SK-N-SH (cell line): ENCODE measurements around the gene HEXIM1. TPM values are rescaled to one million over a fixed set of nuclear protein-coding genes. Genes with fewer than 3 reads are reported as not detected.

ENCODE experiments used
- CTCF ChIA-PET: fragments of 300-600, 350-600 bp; formaldehyde crosslinking; extraction: SDS; loops from one replicate; lab custom pipeline; 2021; lab: Yijun Ruan, JAX
- POLR2A ChIA-PET: fragments of 350-600 bp; sonication (Branson Sonifier 250); formaldehyde crosslinking; extraction: SDS; loops from one replicate; lab custom pipeline; 2020; ENCODE audit warnings: antibody characterized with exemption, inconsistent platforms; lab: Yijun Ruan, JAX
- DNase-seq: peaks from one replicate; pipeline ENCODE4 v3.0.0; 2012
- H2AFZ ChIP-seq: fragments of 200-600 bp; sonication (generic); 2 replicates; pipeline ENCODE4 v1.8.1; 2016; ENCODE audit warnings: antibody characterized with exemption, mild to moderate bottlenecking, low read depth
- H3F3A ChIP-seq: fragments of 200-600 bp; sonication (generic); replicated peaks from 2 replicates; pipeline ENCODE3; 2016; ENCODE audit warnings: antibody characterized with exemption, mild to moderate bottlenecking; ENCODE audit not compliant: insufficient read depth
- H3K27ac ChIP-seq, 2 experiments: fragments of 200-500 bp in 1 of 2; fragments of 200-600 bp in 1 of 2; sonication (Bioruptor generic) in 1 of 2; sonication (generic), shearing (Covaris generic) in 1 of 2; 2 replicates each; pipeline versions ENCODE4 v1.5.1 to v1.6.1; 2014 to 2016; ENCODE audit warnings: low read depth in 2 of 2, inconsistent platforms in 1 of 2, low read length in 1 of 2, mild to moderate bottlenecking in 1 of 2, mixed read lengths in 1 of 2
- H3K27me3 ChIP-seq: fragments of 200-600 bp; sonication (generic), shearing (Covaris generic); 2 replicates; pipeline ENCODE4 v1.6.1; 2016; ENCODE audit warnings: mixed run types; ENCODE audit not compliant: insufficient read depth
- H3K36me3 ChIP-seq, 2 experiments: fragments of 200-500 bp in 1 of 2; fragments of 200-600 bp in 1 of 2; sonication (Bioruptor generic) in 1 of 2; sonication (generic) in 1 of 2; replicated peaks in 1 of 2; 2 replicates each; pipeline versions ENCODE3 to v1.5.1; 2014 to 2016; ENCODE audit warnings: low read length in 1 of 2, mild to moderate bottlenecking in 1 of 2; ENCODE audit not compliant: insufficient read depth in 2 of 2, control insufficient read depth in 1 of 2
- H3K4me1 ChIP-seq, 2 experiments: fragments of 200-500 bp in 1 of 2; fragments of 200-600 bp in 1 of 2; sonication (Bioruptor generic) in 1 of 2; sonication (generic), shearing (Covaris generic) in 1 of 2; 2 replicates each; pipeline versions ENCODE4 v1.5.1 to v1.6.1; 2014 to 2016; ENCODE audit warnings: low read depth in 1 of 2, low read length in 1 of 2, mixed run types in 1 of 2; ENCODE audit not compliant: insufficient read depth in 2 of 2, control insufficient read depth in 1 of 2
- H3K4me2 ChIP-seq: fragments of 200-600 bp; sonication (generic), shearing (Covaris generic); 2 replicates; pipeline ENCODE4 v1.6.1; 2017; ENCODE audit warnings: mixed run types
- H3K4me3 ChIP-seq, 2 experiments: fragments of 200-500 bp in 1 of 2; fragments of 200-600 bp in 1 of 2; sonication (Bioruptor generic) in 1 of 2; sonication (generic), shearing (Covaris generic) in 1 of 2; 2 replicates each; pipeline versions ENCODE4 v1.5.1 to v1.8.1; 2014 to 2016; ENCODE audit warnings: low read depth in 2 of 2, inconsistent platforms in 1 of 2, low read length in 1 of 2, mild to moderate bottlenecking in 1 of 2, mixed read lengths in 1 of 2, moderate library complexity in 1 of 2
- H3K79me2 ChIP-seq: fragments of 200-600 bp; sonication (generic); 2 replicates; pipeline ENCODE4 v1.8.1; 2017; ENCODE audit warnings: mild to moderate bottlenecking; ENCODE audit not compliant: insufficient read depth
- H3K9ac ChIP-seq: fragments of 200-600 bp; sonication (generic); 2 replicates; pipeline ENCODE4 v1.6.1; 2017; ENCODE audit warnings: mixed run types
- H3K9me2 ChIP-seq: fragments of 200-600 bp; sonication (generic); 2 replicates; pipeline ENCODE4 v1.6.1; 2017; ENCODE audit warnings: mixed run types
- H3K9me3 ChIP-seq: fragments of 200-600 bp; sonication (generic); 2 replicates; pipeline ENCODE4 v1.6.1; 2017; ENCODE audit warnings: mixed run types, mild to moderate bottlenecking, moderate library complexity
- H4K20me1 ChIP-seq: fragments of 200-600 bp; sonication (generic); 2 replicates; pipeline ENCODE4 v1.6.1; 2017; ENCODE audit warnings: mild to moderate bottlenecking, mixed run types; ENCODE audit not compliant: insufficient read depth
- CHD2 ChIP-seq: fragments of 150-350 bp; IDR thresholded peaks from 2 replicates; pipeline ENCODE4 v1.6.1; 2018; ENCODE audit warnings: low read length; ENCODE audit not compliant: partially characterized antibody
- ELF1 ChIP-seq: IDR thresholded peaks from 2 replicates; pipeline ENCODE4 v1.4.0; 2012
- FOSL2 ChIP-seq: IDR thresholded peaks from 2 replicates; pipeline ENCODE4 v1.4.0; 2012; ENCODE audit warnings: low read depth, mild to moderate bottlenecking, moderate library complexity, borderline replicate concordance
- FOXM1 ChIP-seq: IDR thresholded peaks from 2 replicates; pipeline ENCODE4 v1.4.0; 2012; ENCODE audit warnings: low read depth, mild to moderate bottlenecking
- IRF3 ChIP-seq: fragments of 150-350 bp; IDR thresholded peaks from 2 replicates; pipeline ENCODE4 v1.6.1; 2016; ENCODE audit warnings: mild to moderate bottlenecking, low read depth, low read length
- TCF12 ChIP-seq: IDR thresholded peaks from 2 replicates; pipeline ENCODE4 v1.4.0; 2012
- WGBS: methylation state at CpG from one replicate; pipeline ENCODE4 v1.1.6; 2017; ENCODE audit warnings: low lambda C conversion rate; 5-methylcytosine and 5-hydroxymethylcytosine counted together
- polyA plus RNA-seq, 3 experiments: library from polyadenylated mRNA; depleted of rRNA; stranded (reverse); fragments of >200 nt; gene quantifications; 2 replicates each; pipeline ENCODE4 v1.2.3, GENCODE V29; 2012
- TF ChIP-seq, protein P1 (sequence below): IDR thresholded peaks from 2 replicates; pipeline ENCODE4; 2012
- TF ChIP-seq, protein P2 (sequence below): IDR thresholded peaks from 2 replicates; pipeline ENCODE4 v1.6.1; 2012; ENCODE audit warnings: mild to moderate bottlenecking, low read depth, low read length, moderate library complexity
- TF ChIP-seq, protein P3 (sequence below): IDR thresholded peaks from 2 replicates; pipeline ENCODE4 v1.4.0; 2012; ENCODE audit warnings: low read depth, borderline replicate concordance

HEXIM1 gene
- polyA plus RNA-seq, 1 of the 3 experiments (the other 2 are of a cell fraction): 20.7 TPM

GRCh38 chr17:45113424-45113754 is 34.9 kb upstream of the HEXIM1 start:
- Histone ChIP-seq H3K9ac (no peak overlapping the region), H4K20me1 (no peaks in the 10 kb centered on the region), H3K9me3 (no peaks in the 10 kb centered on the region), H3K27ac (no peak overlapping the region), H2AFZ (no peak overlapping the region), H3K36me3 (peaks cover 5 to 23% of the 10 kb centered on the region in 2 experiments), H3K9me2 (no peaks in the 10 kb centered on the region), H3K27me3 (no peaks in the 10 kb centered on the region), H3K4me2 (no peak overlapping the region), H3K4me3 (no peak overlapping the region), H3K79me2 (no peaks in the 10 kb centered on the region), H3K4me1 (peaks cover 0 to 21% of the 10 kb centered on the region in 2 experiments; a peak in 1 of 4 replicates), H3F3A (peaks cover 5% of the 10 kb centered on the region)
- CTCF ChIA-PET: interaction anchor here (1.0 to 2.5 kb wide), 3 partner anchors 14 to 22 kb away, joined by 5 to 17 read pairs (median 16); partner anchors contain the start of genes ACBD4 and PLCD3
- DNase-seq: no peak
- POLR2A ChIA-PET: no interaction called here
- 90% methylated on average over 5 of the region's 9 CpGs for WGBS
- TF ChIP-seq, protein P1, sequence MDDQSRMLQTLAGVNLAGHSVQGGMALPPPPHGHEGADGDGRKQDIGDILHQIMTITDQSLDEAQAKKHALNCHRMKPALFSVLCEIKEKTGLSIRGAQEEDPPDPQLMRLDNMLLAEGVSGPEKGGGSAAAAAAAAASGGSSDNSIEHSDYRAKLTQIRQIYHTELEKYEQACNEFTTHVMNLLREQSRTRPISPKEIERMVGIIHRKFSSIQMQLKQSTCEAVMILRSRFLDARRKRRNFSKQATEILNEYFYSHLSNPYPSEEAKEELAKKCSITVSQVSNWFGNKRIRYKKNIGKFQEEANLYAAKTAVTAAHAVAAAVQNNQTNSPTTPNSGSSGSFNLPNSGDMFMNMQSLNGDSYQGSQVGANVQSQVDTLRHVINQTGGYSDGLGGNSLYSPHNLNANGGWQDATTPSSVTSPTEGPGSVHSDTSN: no peak
- TF ChIP-seq, protein P2, sequence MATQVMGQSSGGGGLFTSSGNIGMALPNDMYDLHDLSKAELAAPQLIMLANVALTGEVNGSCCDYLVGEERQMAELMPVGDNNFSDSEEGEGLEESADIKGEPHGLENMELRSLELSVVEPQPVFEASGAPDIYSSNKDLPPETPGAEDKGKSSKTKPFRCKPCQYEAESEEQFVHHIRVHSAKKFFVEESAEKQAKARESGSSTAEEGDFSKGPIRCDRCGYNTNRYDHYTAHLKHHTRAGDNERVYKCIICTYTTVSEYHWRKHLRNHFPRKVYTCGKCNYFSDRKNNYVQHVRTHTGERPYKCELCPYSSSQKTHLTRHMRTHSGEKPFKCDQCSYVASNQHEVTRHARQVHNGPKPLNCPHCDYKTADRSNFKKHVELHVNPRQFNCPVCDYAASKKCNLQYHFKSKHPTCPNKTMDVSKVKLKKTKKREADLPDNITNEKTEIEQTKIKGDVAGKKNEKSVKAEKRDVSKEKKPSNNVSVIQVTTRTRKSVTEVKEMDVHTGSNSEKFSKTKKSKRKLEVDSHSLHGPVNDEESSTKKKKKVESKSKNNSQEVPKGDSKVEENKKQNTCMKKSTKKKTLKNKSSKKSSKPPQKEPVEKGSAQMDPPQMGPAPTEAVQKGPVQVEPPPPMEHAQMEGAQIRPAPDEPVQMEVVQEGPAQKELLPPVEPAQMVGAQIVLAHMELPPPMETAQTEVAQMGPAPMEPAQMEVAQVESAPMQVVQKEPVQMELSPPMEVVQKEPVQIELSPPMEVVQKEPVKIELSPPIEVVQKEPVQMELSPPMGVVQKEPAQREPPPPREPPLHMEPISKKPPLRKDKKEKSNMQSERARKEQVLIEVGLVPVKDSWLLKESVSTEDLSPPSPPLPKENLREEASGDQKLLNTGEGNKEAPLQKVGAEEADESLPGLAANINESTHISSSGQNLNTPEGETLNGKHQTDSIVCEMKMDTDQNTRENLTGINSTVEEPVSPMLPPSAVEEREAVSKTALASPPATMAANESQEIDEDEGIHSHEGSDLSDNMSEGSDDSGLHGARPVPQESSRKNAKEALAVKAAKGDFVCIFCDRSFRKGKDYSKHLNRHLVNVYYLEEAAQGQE: no peak
- no peak for TF ChIP-seq CHD2
- no peak for TF ChIP-seq IRF3
- TF ChIP-seq, protein P3, sequence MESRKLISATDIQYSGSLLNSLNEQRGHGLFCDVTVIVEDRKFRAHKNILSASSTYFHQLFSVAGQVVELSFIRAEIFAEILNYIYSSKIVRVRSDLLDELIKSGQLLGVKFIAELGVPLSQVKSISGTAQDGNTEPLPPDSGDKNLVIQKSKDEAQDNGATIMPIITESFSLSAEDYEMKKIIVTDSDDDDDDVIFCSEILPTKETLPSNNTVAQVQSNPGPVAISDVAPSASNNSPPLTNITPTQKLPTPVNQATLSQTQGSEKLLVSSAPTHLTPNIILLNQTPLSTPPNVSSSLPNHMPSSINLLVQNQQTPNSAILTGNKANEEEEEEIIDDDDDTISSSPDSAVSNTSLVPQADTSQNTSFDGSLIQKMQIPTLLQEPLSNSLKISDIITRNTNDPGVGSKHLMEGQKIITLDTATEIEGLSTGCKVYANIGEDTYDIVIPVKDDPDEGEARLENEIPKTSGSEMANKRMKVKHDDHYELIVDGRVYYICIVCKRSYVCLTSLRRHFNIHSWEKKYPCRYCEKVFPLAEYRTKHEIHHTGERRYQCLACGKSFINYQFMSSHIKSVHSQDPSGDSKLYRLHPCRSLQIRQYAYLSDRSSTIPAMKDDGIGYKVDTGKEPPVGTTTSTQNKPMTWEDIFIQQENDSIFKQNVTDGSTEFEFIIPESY: no peak
- no peak for TF ChIP-seq FOSL2
- TF ChIP-seq ELF1: no peak
- TF ChIP-seq FOXM1: no peak
- no peak for TF ChIP-seq TCF12
